Superior temporal gyrus (tissue), 1 donor: ENCODE measurements around the gene KCTD6.

ENCODE experiments used
- DNase-seq: peaks from one replicate; pipeline ENCODE4 v3.0.0-alpha.2; 2016; ENCODE audit errors: extremely low spot score

The KCTD6 gene

GRCh38 chr3:58491506-58492402 is at the start of gene KCTD6:
KCTD6 (plus strand) TSS chr3:58492096; CDS start chr3:58498756, 6,660 bp downstream.
- peak; percentile 89 for DNase-seq

- DNase-seq = no peak
Measured at GRCh38 chr3:58452176-58452575, 39.7 kb upstream of the KCTD6 start.

- no peak for DNase-seq
Measured at GRCh38 chr3:58459160-58459559, 32.7 kb upstream of the KCTD6 start.

GRCh38 chr3:58462829-58463180 is 29.1 kb upstream of the KCTD6 start:
- no peak for DNase-seq

GRCh38 chr3:58463181-58463941 is 28.5 kb upstream of the KCTD6 start:
- no peak for DNase-seq

DNA sequence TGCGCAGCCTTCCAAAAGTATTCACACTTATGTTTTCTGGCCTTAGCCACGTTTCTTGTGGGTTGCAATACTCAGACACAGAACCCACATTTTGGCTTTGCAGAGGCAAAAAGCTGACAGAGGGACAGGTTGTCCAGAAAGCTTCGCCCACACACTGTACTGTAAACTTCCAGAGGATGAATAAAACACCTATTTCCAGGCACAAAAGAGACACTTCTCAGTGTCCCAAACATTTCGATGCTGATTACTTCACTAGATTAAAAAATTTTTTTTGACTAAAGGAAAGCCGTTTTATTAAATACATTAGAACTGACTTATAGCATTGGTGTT is 28.0 kb upstream of the KCTD6 start:
- peak; percentile 84 for DNase-seq

DNA sequence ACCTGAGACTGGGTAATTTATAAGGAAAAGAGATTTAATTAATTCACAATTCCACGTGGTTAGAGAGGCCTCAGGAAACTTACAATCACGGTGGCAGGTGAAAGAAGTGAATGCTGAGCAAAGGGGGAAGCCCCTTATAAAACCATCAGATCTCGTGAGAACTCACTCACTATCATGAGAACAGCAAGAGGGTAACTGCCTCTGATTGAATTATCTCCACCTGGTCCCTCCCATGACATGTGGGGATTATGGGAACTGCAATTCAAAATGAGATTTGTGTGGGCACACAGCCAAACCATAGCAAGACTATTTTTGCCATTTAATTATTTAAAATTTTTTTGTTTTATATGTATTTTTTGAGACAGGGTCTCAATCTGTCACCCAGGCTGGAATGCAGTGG is 27.0 kb upstream of the KCTD6 start:
- DNase-seq = no peak

DNA sequence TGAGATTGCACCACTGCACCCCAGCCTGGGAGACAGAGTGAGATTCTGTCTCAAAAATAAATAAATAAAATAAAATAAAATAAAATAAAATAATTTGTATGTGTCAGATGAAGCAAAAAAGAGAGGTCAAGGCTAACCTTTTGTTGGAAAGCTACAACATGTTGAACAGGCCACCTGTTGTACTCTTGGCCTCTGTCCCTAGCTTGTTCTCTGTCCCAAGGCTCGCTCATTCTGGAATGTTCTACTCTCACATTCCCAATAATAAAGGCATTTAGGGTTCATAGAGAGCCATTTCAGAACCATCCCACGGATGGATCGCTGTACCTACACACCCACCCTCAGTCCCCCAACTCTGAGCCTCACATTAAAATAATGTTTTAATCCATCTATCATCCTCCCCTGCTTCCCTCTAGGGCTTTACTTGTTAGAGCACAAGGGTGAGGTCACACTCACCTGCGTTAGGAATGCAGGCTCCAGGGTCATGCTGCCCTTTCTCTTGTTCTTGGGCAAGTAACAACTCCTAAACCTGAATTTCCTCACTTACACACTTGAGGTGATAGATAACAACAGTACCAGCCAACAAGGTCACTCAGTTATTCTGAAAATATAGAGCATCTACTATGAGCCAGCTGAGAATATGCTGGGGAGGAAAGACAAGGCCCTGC is 24.9 kb upstream of the KCTD6 start:
- DNase-seq = no peak

DNA sequence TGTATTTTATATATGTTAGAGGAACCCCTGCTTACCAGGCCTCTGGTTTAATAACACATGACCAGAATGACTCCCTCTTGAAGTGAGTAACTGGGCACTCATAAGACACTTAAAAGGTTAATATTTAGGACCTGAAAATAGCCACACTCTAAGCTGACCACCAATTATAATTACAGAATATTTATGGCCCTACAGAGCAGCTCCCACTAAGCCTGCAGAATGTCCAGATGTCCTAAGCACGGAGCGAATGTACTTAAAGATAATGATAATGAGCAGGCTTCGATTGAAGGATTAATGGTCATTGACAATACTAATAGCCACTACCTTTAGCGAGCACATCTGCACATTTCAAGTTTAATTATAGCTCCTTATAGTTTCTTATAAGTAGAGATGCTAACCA is 22.8 kb upstream of the KCTD6 start:
- DNase-seq = no peak

DNA sequence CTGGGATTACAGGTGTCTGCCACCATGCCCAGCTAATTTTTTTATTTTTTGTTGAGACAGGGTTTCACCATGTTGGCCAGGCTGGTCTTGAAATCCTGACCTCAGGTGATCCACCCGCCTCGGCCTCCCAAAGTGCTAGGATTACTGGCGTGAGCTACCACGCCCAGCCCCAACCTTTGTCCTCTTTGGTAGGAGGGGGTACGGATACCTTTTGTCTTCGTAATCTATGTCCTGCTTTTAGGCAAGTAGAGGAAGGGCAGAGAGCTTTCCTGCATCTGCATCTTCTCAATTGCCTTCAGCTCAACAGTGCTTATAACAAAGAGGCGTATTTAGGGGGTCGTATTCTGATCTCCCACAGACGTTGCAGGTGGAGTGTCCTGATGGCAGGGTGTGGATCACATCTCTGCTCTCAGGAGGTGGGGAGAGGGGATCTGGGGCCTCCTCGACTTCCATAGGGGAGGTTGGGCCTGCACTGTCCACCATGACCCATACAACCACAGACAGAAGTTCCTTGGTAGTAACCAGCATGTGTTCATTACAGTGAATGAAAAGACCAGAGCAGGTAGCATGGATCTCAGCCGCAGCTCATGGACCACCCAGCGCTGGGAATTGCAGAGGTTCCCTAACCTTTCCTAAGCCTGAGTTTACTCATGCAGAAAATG is 21.4 kb upstream of the KCTD6 start:
- DNase-seq = no peak

- peak; percentile 19 for DNase-seq
Measured at GRCh38 chr3:58471025-58471887, 20.6 kb upstream of the KCTD6 start.

GRCh38 chr3:58473275-58473674 is 18.6 kb upstream of the KCTD6 start:
- peak; percentile 14 for DNase-seq

GRCh38 chr3:58474348-58474911 is 17.5 kb upstream of the KCTD6 start:
- DNase-seq = no peak

DNA sequence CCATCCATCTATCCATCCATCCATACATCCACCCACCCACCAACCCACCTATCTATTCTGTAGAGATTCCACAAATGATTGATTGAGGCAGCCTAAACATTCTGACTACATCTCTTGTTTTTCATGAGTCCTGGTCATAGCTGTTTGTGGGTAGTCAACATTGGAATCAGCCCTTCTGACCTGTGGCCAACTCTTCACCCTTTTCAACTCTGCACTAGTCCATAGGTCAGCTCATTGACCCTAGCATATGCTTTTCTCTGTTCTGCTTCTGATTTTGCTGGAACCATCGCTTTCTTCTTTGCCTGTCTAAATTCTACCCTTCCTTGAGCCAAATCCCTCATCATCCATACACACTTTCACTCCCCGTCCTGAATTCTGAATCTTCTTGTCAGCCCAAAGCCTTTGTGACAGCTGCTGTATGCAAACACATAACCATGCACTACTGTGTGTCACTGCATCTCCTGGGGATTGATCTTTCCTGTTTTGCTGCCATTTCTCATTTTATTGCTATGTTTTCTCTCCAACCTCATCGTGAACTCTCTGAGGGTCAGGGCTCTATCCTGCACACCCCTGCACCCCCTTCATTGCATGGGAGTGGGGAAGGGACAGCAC is 16.8 kb upstream of the KCTD6 start:
- DNase-seq = no peak

DNA sequence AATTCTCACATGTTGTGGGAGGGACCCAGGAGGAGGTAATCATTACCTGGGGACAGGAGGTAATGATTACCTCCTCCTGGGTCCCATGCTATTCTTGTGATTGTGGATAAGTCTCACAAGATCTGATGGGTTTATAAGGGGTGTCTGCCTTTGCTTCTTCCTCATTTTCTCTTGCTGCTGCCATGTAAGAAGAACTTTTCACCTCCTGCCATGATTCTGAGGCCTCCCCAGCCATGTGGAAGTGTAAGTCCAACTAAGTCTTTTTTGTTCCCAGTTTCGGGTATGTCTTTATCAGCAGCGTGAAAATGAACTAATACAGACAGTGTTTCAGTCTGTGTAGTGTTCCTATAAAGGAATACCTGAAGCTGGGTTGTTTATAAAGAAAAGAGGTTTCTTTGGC is 13.1 kb upstream of the KCTD6 start:
- no peak for DNase-seq

- no peak for DNase-seq
Measured at GRCh38 chr3:58480309-58480708, 11.6 kb upstream of the KCTD6 start.

DNA sequence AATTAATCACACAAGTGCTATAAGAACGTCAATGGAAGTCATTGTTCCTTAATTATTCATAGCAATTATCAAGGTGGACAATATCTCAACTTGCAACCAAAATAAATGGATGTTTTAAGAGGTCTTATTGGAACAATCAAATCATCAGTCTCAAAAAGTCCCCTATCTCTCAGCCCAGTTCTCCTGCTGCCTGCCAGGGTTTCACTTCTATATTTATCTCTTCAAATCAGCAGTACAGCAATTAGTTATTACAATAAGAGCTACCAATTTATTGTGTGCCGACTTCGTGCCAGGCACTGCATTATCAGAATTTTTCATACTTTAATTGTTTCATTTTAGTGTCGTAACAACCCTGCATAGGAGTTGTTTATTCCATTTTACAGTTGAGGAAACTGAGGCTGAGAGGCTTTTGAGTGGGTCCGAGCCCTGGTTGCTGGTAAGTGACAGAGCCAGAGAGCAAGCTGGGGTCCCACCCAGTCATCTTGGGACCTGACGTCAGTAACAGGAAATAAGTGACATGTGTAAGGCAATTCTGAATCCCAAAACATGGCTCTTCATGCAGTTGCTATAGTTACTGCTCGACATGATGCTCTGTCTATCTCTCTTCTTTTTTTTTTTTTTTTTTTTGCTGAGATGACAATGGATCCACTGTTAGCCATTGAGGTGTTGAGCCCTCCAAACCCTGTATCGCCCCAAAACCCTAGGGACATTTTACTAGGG is 8.8 kb upstream of the KCTD6 start:
- DNase-seq = no peak

DNA sequence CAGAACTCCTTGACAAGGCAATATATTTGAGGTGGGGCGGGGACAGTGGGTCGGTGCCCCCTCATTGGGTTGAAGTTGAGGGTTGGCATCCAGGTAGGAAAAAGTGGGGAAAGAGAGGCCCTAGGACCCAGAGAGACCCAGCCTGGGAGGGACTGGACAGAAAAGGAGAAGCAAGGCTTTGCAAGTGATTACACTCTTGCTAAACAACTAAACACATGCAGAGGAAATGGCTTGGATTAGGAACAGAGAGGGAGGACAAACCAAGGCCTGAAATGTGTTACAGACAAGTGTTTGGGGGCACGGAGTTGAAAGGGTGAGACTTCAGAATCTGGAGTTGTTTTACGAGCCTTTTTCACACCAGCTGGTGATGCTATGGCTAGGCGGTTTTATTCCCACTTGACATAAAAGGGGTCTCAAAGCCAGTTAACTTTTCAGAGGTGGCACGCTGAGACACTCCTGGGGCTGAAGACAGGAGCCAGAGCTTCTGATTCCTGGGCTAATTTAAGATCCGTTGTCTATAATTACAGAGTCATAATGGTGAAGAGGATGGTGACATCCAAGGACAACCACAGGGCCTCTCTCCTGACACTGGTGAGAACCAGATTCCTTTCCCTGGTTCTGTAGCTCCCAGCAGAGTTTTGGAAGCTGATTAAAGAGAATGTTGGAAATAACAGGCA is 7.7 kb upstream of the KCTD6 start:
- DNase-seq = no peak

DNA sequence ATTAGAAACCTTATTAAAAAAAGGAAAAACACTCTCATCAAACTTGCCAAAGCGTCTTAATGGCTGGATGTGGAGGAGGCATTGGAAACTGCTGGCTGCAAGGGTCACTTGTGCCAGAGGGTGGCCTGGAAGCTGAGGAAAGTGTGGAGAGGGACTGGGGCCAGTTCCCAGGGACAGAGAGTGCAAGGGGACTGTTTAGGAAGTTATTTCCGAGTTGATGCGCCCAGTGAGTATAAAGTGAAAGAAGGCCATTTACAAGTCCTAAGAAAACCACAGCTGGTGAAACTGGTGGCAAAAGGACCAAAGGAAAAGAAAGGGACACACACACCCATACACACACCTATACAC is 7.2 kb upstream of the KCTD6 start:
- DNase-seq = no peak
